Vagina (tissue), 2 donors: Measurements from ENCODE around the gene GSG1L.

Source experiments
- CTCF ChIP-seq, 3 experiments: fragments of 450-650 bp in 2 of 3; fragments of 200-600 bp in 1 of 3; sonication (generic) in 1 of 3; IDR thresholded peaks; one replicate each; pipeline ENCODE4 v1.5.1; 2017 to 2019; ENCODE audit warnings: antibody characterized with exemption in 3 of 3, mild to moderate bottlenecking in 2 of 3, moderate library complexity in 2 of 3
- POLR2A ChIP-seq, 2 donors: fragments of 450-650 bp; IDR thresholded peaks; one replicate each; pipeline ENCODE4 v1.6.1; 2017; ENCODE audit warnings: antibody characterized with exemption in 2 of 2, mild to moderate bottlenecking in 2 of 2, moderate library complexity in 2 of 2

GRCh38 chr16:27894386-27894785, 169.1 kb downstream of the GSG1L start:
- TF ChIP-seq POLR2A (IDR thresholded peaks at IDR 0.05) (no peak), CTCF (IDR thresholded peaks at IDR 0.05) (no peak)
